Liver (tissue), 9 donors: ENCODE data around the gene MPP1. TPM values are rescaled to one million over a fixed set of nuclear protein-coding genes. Genes with fewer than 3 reads are reported as not detected.

ENCODE experiments used
- DNase-seq: peaks from one replicate; pipeline ENCODE4 v3.0.0-alpha.2; 2017; ENCODE audit warnings: low spot score
- H3K27ac ChIP-seq, 2 donors: one replicate each; pipeline ENCODE4 v1.7.0; 2013; ENCODE audit warnings: inconsistent platforms in 2 of 2, low read length in 2 of 2, control low read depth in 1 of 2, low read depth in 1 of 2, mild to moderate bottlenecking in 1 of 2
- H3K27me3 ChIP-seq, 4 donors: one replicate each; pipeline versions ENCODE4 v1.6.1 to v1.7.0; 2013; ENCODE audit warnings: low read length in 3 of 4, inconsistent platforms in 1 of 4, mild to moderate bottlenecking in 1 of 4, moderate library complexity in 1 of 4; ENCODE audit not compliant: control insufficient read depth in 4 of 4, insufficient read depth in 4 of 4
- H3K36me3 ChIP-seq, 4 donors: one replicate each; pipeline versions ENCODE4 v1.6.1 to v1.7.0; 2013; ENCODE audit warnings: low read length in 3 of 4, mild to moderate bottlenecking in 3 of 4, low read depth in 1 of 4, moderate library complexity in 1 of 4; ENCODE audit not compliant: control insufficient read depth in 4 of 4, insufficient read depth in 3 of 4
- H3K4me1 ChIP-seq, 4 donors: one replicate each; pipeline versions ENCODE4 v1.6.1 to v1.7.0; 2013; ENCODE audit warnings: low read length in 3 of 4, mild to moderate bottlenecking in 3 of 4, moderate library complexity in 1 of 4; ENCODE audit not compliant: control insufficient read depth in 4 of 4, insufficient read depth in 4 of 4
- H3K4me3 ChIP-seq, 3 donors: one replicate each; pipeline versions ENCODE4 v1.6.1 to v1.7.0; 2013; ENCODE audit warnings: low read length in 3 of 3, control low read depth in 1 of 3, low read depth in 1 of 3, mild to moderate bottlenecking in 1 of 3
- H3K9ac ChIP-seq, 2 donors: one replicate each; pipeline ENCODE4 v1.7.0; 2013; ENCODE audit warnings: low read length in 2 of 2, mild to moderate bottlenecking in 2 of 2, moderate library complexity in 2 of 2, control low read depth in 1 of 2, low read depth in 1 of 2
- H3K9me3 ChIP-seq, 4 donors: one replicate each; pipeline versions ENCODE4 v1.6.1 to v1.7.0; 2013; ENCODE audit warnings: low read length in 3 of 4; ENCODE audit not compliant: control insufficient read depth in 4 of 4
- EGR1 ChIP-seq, 2 donors: IDR thresholded peaks; 2 replicates each; pipeline ENCODE4 v1.6.1; 2016 to 2018; ENCODE audit warnings: antibody characterized with exemption in 2 of 2, low read depth in 2 of 2
- FOXA1 ChIP-seq: IDR thresholded peaks from 2 replicates; pipeline ENCODE4 v1.6.1; 2016; ENCODE audit warnings: antibody characterized with exemption
- FOXA2 ChIP-seq: IDR thresholded peaks from 2 replicates; pipeline ENCODE4 v1.6.1; 2016; ENCODE audit warnings: antibody characterized with exemption
- GABPA ChIP-seq, 2 donors: IDR thresholded peaks in 1 of 2; conservative IDR thresholded peaks in 1 of 2; 2 replicates each; pipeline ENCODE4 v1.6.1; 2016; ENCODE audit warnings: antibody characterized with exemption in 2 of 2, mild to moderate bottlenecking in 1 of 2, moderate library complexity in 1 of 2
- HNF4A ChIP-seq, 2 donors: conservative IDR thresholded peaks; 2 replicates each; pipeline ENCODE4 v1.6.1; 2016; ENCODE audit warnings: antibody characterized with exemption in 2 of 2, mild to moderate bottlenecking in 2 of 2
- HNF4G ChIP-seq: IDR thresholded peaks from 2 replicates; pipeline ENCODE4 v1.6.1; 2016; ENCODE audit warnings: antibody characterized with exemption
- JUND ChIP-seq, 2 donors: IDR thresholded peaks; 2 replicates each; pipeline ENCODE4 v1.6.1; 2016; ENCODE audit warnings: antibody characterized with exemption in 2 of 2
- NR2F2 ChIP-seq: IDR thresholded peaks from 2 replicates; pipeline ENCODE4 v1.6.1; 2016; ENCODE audit warnings: antibody characterized with exemption
- RAD21 ChIP-seq, 2 donors: IDR thresholded peaks; 2 replicates each; pipeline ENCODE4 v1.6.1; 2016; ENCODE audit warnings: antibody characterized with exemption in 2 of 2, mild to moderate bottlenecking in 2 of 2
- RXRA ChIP-seq, 2 donors: IDR thresholded peaks; 2 replicates each; pipeline ENCODE4 v1.6.1; 2017 to 2018; ENCODE audit warnings: antibody characterized with exemption in 2 of 2, mild to moderate bottlenecking in 1 of 2
- SP1 ChIP-seq: IDR thresholded peaks from 2 replicates; pipeline ENCODE4 v1.6.1; 2018; ENCODE audit warnings: antibody characterized with exemption, mild to moderate bottlenecking
- TAF1 ChIP-seq: conservative IDR thresholded peaks from 2 replicates; pipeline ENCODE4 v1.6.1; 2016; ENCODE audit warnings: antibody characterized with exemption, mild to moderate bottlenecking
- YY1 ChIP-seq: IDR thresholded peaks from 2 replicates; pipeline ENCODE4 v1.6.1; 2016; ENCODE audit warnings: antibody characterized with exemption, mild to moderate bottlenecking
- WGBS: extraction: QIAGEN DNeasy Blood & Tissue Kit; methylation state at CpG from one replicate; pipeline ENCODE4 v1.1.7; 2013; 5-methylcytosine and 5-hydroxymethylcytosine counted together
- polyA plus RNA-seq, 2 donors: library from polyadenylated mRNA; stranded (reverse) in 1 of 2; unstranded in 1 of 2; fragments of 200-250 nt in 1 of 2; fragments of >200 nt in 1 of 2; fragmentation: Nextera tagmentation in 1 of 2; extraction: Ambion mirVana in 1 of 2; gene quantifications; one replicate each; pipeline versions ENCODE4 v1.2.1 to v1.2.3, GENCODE V29; 2013 to 2015
- total RNA-seq, 2 donors: library from RNA; depleted of rRNA; stranded (reverse); fragments of >200 nt; gene quantifications; one replicate each; pipeline ENCODE4 v1.2.3, GENCODE V29; 2014
- TF ChIP-seq, protein P1 (sequence below): IDR thresholded peaks from 2 replicates; pipeline ENCODE4 v1.6.1; 2016; ENCODE audit warnings: antibody characterized with exemption
- TF ChIP-seq, protein P2 (sequence below): IDR thresholded peaks from 2 replicates; pipeline ENCODE4 v1.6.1; 2016; ENCODE audit warnings: antibody characterized with exemption, mild to moderate bottlenecking
- TF ChIP-seq, protein P3 (sequence below): IDR thresholded peaks from 2 replicates; pipeline ENCODE4 v1.6.1; 2016; ENCODE audit warnings: antibody characterized with exemption
- TF ChIP-seq, protein P4 (sequence below): fragments of 150-350 bp; IDR thresholded peaks from 2 replicates; pipeline ENCODE4 v1.5.1; 2017; ENCODE audit warnings: improper control_type of control experiment, low read depth, low read length; ENCODE audit not compliant: missing input control
- TF ChIP-seq, protein P5 (sequence below): IDR thresholded peaks from 2 replicates; pipeline ENCODE4 v1.6.1; 2016; ENCODE audit warnings: antibody characterized with exemption
- donor health status: healthy.
- donor health status: healthy.
- donor health status: healthy.
- donor health status: healthy.
- donor health status: healthy.

The MPP1 gene
- total and polyA plus RNA-seq, 4 donors: 13.8 to 168 (median 23.4) TPM

DNA sequence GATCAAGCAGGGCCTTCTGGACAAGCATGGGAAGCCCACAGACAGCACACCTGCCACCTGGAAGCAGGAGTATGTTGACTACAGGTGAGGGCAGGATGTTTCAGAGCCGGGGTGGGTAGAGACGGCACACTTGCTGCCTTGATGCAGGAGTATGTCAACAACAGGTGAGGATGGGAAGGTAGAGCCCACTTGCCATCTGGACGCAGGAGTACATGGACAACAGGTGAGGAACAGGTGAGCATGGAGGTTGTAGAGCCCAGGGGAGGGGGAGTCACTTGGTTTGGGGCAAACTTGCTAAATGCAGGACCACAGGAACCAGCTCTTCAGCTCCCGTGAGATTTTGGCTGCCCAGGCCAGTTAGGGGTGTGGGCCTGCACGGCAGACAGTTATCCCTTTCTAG is 30.7 kb downstream of the MPP1 start:
- no peak overlapping the region for H3K27ac ChIP-seq
- TF ChIP-seq, protein P1, sequence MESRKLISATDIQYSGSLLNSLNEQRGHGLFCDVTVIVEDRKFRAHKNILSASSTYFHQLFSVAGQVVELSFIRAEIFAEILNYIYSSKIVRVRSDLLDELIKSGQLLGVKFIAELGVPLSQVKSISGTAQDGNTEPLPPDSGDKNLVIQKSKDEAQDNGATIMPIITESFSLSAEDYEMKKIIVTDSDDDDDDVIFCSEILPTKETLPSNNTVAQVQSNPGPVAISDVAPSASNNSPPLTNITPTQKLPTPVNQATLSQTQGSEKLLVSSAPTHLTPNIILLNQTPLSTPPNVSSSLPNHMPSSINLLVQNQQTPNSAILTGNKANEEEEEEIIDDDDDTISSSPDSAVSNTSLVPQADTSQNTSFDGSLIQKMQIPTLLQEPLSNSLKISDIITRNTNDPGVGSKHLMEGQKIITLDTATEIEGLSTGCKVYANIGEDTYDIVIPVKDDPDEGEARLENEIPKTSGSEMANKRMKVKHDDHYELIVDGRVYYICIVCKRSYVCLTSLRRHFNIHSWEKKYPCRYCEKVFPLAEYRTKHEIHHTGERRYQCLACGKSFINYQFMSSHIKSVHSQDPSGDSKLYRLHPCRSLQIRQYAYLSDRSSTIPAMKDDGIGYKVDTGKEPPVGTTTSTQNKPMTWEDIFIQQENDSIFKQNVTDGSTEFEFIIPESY: no peak
- no peak for TF ChIP-seq GABPA (IDR thresholded peaks at IDR 0.05 in 1 of 2, conservative IDR thresholded peaks at IDR 0.05 in 1 of 2)
- TF ChIP-seq EGR1 (IDR thresholded peaks at IDR 0.05; ENCODE audit: low read depth in 2 of 2): no peak
- TF ChIP-seq TAF1: no peak
- TF ChIP-seq HNF4G: no peak
- TF ChIP-seq SP1: no peak
- TF ChIP-seq, protein P2, sequence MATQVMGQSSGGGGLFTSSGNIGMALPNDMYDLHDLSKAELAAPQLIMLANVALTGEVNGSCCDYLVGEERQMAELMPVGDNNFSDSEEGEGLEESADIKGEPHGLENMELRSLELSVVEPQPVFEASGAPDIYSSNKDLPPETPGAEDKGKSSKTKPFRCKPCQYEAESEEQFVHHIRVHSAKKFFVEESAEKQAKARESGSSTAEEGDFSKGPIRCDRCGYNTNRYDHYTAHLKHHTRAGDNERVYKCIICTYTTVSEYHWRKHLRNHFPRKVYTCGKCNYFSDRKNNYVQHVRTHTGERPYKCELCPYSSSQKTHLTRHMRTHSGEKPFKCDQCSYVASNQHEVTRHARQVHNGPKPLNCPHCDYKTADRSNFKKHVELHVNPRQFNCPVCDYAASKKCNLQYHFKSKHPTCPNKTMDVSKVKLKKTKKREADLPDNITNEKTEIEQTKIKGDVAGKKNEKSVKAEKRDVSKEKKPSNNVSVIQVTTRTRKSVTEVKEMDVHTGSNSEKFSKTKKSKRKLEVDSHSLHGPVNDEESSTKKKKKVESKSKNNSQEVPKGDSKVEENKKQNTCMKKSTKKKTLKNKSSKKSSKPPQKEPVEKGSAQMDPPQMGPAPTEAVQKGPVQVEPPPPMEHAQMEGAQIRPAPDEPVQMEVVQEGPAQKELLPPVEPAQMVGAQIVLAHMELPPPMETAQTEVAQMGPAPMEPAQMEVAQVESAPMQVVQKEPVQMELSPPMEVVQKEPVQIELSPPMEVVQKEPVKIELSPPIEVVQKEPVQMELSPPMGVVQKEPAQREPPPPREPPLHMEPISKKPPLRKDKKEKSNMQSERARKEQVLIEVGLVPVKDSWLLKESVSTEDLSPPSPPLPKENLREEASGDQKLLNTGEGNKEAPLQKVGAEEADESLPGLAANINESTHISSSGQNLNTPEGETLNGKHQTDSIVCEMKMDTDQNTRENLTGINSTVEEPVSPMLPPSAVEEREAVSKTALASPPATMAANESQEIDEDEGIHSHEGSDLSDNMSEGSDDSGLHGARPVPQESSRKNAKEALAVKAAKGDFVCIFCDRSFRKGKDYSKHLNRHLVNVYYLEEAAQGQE: no peak
- no peak for TF ChIP-seq NR2F2
- TF ChIP-seq RAD21 (IDR thresholded peaks at IDR 0.05): no peak
- TF ChIP-seq YY1: no peak
- no peak for TF ChIP-seq RXRA (IDR thresholded peaks at IDR 0.05)
- TF ChIP-seq FOXA2: no peak
- TF ChIP-seq JUND (IDR thresholded peaks at IDR 0.05): no peak
- TF ChIP-seq, protein P3, sequence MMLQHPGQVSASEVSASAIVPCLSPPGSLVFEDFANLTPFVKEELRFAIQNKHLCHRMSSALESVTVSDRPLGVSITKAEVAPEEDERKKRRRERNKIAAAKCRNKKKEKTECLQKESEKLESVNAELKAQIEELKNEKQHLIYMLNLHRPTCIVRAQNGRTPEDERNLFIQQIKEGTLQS: no peak
- no peak for TF ChIP-seq FOXA1
- TF ChIP-seq, protein P4, sequence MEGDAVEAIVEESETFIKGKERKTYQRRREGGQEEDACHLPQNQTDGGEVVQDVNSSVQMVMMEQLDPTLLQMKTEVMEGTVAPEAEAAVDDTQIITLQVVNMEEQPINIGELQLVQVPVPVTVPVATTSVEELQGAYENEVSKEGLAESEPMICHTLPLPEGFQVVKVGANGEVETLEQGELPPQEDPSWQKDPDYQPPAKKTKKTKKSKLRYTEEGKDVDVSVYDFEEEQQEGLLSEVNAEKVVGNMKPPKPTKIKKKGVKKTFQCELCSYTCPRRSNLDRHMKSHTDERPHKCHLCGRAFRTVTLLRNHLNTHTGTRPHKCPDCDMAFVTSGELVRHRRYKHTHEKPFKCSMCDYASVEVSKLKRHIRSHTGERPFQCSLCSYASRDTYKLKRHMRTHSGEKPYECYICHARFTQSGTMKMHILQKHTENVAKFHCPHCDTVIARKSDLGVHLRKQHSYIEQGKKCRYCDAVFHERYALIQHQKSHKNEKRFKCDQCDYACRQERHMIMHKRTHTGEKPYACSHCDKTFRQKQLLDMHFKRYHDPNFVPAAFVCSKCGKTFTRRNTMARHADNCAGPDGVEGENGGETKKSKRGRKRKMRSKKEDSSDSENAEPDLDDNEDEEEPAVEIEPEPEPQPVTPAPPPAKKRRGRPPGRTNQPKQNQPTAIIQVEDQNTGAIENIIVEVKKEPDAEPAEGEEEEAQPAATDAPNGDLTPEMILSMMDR: no peak
- TF ChIP-seq, protein P5, sequence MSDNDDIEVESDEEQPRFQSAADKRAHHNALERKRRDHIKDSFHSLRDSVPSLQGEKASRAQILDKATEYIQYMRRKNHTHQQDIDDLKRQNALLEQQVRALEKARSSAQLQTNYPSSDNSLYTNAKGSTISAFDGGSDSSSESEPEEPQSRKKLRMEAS: no peak
- TF ChIP-seq HNF4A (conservative IDR thresholded peaks at IDR 0.05): no peak
- no peak overlapping the region for H3K9ac ChIP-seq
- DNase-seq: no peak
- H3K4me3 ChIP-seq: no peak overlapping the region
- H3K27me3 ChIP-seq: no peaks in the 10 kb centered on the region
- WGBS: 95% methylated on average over 5 of the region's 5 CpGs
- H3K9me3 ChIP-seq: no peaks in the 10 kb centered on the region
- peaks cover 2 to 51% (median 24%) of the 10 kb centered on the region in 4 donors for H3K36me3 ChIP-seq
- no peaks in the 10 kb centered on the region for H3K4me1 ChIP-seq
